HT1080 (cell line): ENCODE measurements around the gene MYH7. TPM values are rescaled to one million over a fixed set of nuclear protein-coding genes. Genes with fewer than 3 reads are reported as not detected.
"Not testable (repeated sequence)": the region's sequence is repeated elsewhere in the genome, so short reads cannot be mapped to it uniquely, and the experiment has no call there.

Experiments
- DNase-seq: peaks from one replicate; pipeline ENCODE4 v3.0.0-alpha.2; 2015; ENCODE audit warnings: low read depth
- total RNA-seq: library from RNA; depleted of rRNA; stranded (reverse); fragments of >200 nt; shearing (Covaris generic); gene quantifications from 2 replicates; pipeline ENCODE4 v1.2.3, GENCODE V29; 2014

The MYH7 gene
- total RNA-seq, 1 experiment from 2014 or later = not detected

DNA sequence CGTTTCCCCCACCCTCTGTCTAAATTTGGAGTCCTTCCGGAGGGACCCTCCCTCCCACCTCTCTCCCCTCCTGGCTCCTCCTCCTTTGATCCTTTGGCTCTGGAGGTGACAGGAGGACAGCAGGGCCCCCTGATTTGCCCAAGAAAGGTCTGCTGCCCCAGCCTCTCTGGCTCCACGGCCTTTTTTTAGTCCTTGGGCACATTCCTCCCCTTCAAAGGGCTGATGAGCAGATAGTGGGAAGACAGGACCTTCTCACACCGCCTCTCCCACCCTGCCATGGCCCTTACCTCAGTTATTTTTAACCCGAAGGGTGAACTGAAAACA lies 27.2 kb downstream of the MYH7 start:
- DNase-seq = no peak

GRCh38 chr14:23407516-23408306 lies 27.7 kb downstream of the MYH7 start, which contains the start of gene MYH6:
TSS of gene MYH6 (minus strand) at chr14:23408273. CDS start at chr14:23407223, 1,050 bp downstream.
- DNase-seq = no peak

GRCh38 chr14:23406725-23407355 lies 28.6 kb downstream of the MYH7 start:
- DNase-seq = no peak

DNA sequence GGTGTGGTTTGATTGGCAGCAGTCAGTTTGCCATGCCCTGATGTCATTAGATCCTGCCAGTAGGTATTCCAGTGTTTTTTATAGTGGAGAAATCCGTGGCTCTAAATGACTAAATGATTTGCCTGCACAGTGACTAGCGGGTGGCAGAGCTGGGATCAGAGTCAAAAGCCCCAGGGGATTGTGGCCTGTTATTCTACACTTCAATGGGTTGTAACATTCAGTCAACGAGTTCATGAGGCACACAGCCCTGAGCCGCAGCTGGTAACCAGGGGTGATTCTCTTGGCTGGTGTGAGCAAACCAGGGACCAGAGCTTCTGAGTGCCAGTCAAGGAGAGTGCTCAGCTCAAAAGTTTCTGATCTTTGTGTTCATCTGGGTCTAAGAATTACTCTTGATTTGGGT lies 29.2 kb downstream of the MYH7 start:
- DNase-seq = no peak

GRCh38 chr14:23405516-23406025 lies 29.9 kb downstream of the MYH7 start:
- DNase-seq = no peak

DNA sequence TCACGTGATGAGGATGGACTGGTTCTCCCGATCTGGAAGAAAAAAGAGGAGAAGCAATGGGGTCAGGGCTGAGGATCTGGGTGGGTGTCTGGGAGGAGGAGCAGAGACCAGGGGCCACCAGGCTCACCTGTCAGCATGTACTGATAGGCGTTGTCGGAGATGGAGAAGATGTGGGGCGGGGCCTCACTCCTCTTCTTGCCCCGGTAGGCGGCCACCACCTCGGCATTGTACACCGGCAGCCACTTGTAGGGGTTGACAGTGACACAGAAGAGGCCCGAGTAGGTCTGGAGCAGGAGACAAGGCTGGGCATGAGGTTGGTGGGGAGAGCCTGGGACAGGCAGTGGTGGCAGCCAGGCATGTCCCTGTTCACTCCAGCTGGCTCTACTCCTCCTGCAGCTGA lies 30.4 kb downstream of the MYH7 start:
- no peak for DNase-seq

DNA sequence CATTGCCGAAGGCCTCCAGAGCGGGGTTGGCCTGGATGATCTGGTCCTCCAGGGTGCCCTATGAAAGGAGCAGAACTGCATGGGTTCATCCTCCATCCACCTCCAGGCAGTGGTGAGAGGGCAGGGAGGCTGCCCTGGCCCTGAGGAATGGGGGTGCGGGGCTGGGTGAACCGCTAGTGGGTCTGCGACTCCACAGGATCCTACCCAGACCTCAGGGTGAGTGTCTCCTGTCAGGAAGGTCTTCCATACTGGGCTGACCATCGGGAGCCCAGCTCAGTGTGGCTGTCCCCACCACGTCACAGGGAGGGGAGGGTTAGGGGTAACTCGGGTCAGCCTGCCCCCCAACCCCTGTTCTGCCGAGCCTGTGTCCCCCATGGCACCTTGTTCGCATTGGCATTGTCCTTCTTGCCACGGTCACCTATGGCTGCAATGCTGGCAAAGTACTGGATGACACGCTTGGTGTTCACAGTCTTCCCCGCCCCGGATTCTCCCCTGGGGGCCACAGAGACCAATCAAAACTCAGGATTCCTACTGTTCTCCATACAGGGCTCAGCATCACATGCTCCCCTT lies 31.0 kb downstream of the MYH7 start:
- no peak for DNase-seq

DNA sequence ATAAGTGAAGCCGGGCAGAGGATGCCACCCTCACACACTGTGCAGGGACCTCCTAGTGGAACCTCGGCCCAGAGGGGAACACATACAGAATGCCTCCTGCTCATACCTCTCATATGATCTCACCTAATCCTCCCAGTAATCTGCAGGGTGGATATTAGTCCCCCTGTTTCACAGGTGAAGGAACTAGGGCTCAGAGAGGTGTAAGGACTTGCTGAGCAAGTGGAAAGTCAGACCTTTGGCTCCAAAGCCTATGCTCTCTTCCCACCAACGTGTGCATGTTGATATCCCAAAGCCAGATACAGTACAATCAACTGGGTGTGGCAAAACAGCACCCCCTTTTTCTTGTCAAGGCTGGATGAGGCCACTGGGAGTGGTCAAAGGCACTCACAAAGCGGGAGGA lies 31.6 kb downstream of the MYH7 start:
- no peak for DNase-seq

GRCh38 chr14:23403139-23403438 lies 32.4 kb downstream of the MYH7 start:
- no peak for DNase-seq

DNA sequence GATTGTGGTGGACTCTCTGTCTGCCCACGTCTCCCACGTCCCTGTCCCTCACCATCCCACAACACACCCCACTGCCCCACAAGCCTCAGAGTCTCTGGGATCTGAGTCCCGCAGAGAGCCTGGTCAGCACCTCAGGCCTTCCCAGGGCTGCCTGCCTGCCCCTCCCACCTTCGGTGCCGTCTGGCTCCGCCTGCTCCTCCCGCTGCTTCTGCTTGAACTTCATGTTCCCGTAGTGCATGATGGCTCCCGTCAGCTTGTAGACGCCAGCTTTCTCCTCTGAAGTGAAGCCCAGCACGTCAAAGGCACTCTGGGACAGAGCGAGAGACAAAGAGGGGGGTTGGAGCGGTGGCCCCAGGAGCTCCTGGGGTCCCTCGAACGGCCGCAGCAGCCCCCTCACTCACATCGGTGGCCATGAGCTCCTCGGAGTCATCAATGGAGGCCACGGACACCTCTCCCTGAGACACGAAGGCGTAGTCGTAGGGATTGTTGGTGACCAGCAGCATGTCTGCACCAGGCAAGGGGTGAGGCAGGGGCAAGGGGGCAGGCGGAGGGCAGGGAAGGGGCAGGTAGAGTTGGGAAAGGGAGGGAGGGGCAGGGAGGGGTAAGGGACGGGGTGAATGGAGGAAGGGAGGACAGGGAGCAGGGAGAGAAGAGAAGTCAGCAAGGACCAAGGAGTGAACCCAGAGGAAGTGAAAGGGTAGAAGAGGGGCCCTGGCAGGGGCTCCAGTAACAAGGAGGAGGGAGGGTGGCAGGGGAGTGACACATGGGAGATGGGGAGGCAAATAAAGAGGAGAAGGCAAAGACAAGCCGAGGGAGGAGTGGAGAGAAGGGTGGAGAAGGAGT lies 32.9 kb downstream of the MYH7 start:
- DNase-seq = no peak

GRCh38 chr14:23401291-23401690 lies 34.2 kb downstream of the MYH7 start:
- no peak for DNase-seq

DNA sequence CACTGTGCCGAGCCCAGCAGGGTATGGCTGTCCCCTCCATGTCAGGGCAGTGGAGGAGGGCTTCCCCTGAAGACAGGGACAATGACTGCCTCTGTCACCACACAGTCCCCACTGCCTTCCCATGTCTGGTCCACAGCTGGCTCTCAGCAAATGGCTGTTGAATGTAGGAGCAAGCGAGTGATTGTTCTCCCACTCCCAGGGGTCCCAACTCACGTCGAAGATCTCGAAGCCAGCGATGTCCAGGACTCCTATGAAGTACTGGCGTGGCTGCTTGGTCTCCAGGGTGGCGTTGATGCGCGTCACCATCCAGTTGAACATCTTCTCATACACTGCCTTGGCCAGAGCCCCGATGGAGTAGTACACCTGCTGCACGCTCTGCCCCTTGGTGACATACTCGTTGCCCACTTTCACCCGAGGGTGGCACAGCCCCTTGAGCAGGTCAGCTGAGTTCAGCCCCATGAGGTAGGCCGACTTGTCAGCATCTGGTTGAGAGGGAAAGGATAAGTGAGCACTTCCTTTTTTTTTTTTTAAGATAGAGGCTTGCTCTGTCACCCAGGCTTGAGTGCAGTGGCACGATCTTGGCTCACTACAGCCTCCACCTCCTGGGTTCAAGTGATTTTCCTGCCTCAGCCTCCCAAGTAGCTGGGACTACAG lies 34.8 kb downstream of the MYH7 start:
- not testable (repeated sequence) for DNase-seq

GRCh38 chr14:23399591-23399990 lies 35.9 kb downstream of the MYH7 start:
- no peak for DNase-seq

- no peak for DNase-seq
These were observed 36.3 kb downstream of the MYH7 start for GRCh38 chr14:23399136-23399535.

- DNase-seq = no peak
These were observed 37.1 kb downstream of the MYH7 start for GRCh38 chr14:23398348-23398747.

DNA sequence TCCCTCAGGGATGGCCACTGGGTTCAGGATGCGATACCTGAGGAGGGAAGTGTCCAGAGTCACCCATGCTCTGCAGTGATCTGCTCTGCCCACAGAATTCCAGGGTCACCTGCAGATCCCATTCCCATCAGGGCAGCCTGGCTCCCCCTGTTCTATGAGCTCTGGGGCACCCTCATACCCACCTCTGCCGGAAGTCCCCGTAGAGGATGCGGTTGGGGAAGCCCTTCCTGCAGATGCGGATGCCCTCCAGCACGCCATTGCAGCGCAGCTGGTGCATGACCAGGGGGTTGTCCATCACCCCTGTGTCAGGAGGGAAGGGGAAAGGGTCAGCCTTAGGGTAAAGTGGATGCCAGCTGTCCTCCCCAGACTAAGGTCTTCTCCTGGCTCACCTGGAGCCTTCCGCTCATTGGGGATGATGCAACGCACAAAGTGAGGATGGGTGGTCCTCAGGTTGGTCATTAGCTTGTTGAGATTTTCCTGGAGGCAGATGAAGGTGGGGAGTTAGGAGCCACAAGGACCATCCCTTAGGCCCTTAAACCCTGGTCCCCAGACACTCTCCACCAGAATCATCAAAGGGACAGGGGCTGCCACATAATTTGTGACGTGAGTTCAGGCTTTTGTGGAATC lies 38.6 kb downstream of the MYH7 start:
- no peak for DNase-seq

DNA sequence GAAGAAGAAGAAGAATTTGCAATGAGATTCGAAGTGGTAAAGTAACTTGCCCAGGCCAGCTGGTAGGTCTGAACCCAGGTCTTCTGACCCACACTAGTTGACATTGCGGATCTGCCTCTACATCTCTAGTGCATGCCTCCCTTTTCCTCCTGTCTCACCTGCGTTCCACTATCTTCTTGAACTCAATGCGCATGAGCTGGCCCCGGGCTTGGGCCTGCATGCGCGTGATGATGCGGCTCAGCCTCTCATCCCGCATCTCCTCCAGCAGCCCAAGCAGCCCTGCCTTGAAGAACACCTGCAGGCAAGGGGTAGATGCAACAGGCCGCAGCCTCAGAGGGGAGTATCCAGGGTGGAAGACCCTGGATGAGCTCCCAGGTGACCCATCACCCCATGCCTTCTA lies 39.3 kb downstream of the MYH7 start:
- DNase-seq = no peak

- DNase-seq = no peak
These were observed 42.8 kb downstream of the MYH7 start for GRCh38 chr14:23392613-23393012.

DNA sequence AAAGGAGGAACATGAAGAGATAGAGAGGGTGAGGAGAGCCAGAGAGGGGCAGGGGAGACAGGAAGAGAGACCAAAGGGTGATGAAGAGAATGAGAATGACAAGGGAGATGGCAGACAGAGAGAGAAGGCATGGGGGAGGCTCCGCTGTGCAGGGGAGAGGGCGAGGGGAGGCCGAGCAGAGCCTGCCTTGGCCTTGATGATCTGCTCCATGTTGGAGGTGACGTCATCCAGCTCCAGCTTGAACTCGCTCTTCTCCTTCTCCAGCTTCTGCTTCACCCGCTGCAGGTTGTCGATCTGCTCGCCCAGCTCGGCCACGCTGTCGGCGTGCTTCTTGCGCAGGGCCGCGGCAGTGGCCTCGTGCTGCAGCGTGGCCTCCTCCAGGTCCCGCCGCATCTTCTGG lies 45.6 kb downstream of the MYH7 start:
- not testable (repeated sequence) for DNase-seq

DNA sequence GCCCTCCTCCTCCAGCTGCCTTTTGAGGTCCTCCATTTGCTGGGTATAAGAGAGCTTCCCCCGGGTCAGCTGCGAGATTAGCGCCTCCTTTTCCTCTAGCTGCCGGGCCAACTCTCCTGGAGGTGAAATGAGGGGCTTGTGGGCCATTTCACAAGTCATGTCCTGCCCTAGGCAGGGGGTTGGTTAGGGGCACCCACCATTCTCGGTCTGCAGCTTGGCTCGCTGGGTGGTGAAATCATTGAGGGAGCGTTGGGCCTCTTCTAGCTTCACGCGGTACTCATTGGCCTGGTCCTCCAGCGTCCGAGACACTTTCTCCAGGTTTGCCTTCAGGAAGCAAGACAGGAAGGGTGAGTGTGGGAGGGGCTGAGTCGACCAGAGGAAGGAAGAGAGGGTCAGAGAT lies 46.1 kb downstream of the MYH7 start:
- no peak for DNase-seq

GRCh38 chr14:23388996-23389395 lies 46.5 kb downstream of the MYH7 start:
- no peak for DNase-seq
